ENCODE data around the gene CHRNB4.

DNA sequence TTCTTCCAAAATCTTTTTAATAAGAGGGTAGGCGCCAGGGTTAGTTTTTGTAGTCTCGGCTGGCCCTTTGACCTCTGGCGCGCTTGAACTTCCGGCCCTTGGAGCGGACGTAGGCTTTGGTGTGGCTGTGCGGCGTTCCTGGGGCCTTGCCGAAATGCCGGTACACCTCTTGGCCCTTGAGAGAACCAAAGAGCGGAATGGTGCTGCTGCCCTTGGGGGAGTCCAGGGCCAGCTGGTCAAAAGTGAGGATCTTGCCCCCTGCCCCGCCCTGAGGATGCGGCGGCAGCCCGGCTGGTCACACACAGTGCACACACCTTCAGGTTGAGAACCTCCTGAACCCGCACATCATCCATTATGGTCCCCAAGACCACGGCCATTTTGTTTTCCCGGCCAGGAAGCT lies 20.0 kb upstream of the CHRNB4 start:
- TF ChIP-seq, protein P1, sequence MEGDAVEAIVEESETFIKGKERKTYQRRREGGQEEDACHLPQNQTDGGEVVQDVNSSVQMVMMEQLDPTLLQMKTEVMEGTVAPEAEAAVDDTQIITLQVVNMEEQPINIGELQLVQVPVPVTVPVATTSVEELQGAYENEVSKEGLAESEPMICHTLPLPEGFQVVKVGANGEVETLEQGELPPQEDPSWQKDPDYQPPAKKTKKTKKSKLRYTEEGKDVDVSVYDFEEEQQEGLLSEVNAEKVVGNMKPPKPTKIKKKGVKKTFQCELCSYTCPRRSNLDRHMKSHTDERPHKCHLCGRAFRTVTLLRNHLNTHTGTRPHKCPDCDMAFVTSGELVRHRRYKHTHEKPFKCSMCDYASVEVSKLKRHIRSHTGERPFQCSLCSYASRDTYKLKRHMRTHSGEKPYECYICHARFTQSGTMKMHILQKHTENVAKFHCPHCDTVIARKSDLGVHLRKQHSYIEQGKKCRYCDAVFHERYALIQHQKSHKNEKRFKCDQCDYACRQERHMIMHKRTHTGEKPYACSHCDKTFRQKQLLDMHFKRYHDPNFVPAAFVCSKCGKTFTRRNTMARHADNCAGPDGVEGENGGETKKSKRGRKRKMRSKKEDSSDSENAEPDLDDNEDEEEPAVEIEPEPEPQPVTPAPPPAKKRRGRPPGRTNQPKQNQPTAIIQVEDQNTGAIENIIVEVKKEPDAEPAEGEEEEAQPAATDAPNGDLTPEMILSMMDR (IDR thresholded peaks at IDR 0.05 in 8 of 11, conservative IDR thresholded peaks at IDR 0.05 in 3 of 11): no peak
- no peak for TF ChIP-seq POLR2A (IDR thresholded peaks at IDR 0.05)
- TF ChIP-seq POLR2AphosphoS5 (IDR thresholded peaks at IDR 0.05): no peak

Measured in spleen (tissue), 7 donors.